Limb (tissue), 2 donors: ENCODE data around the gene IGLON5.

Experiments used
- DNase-seq, 2 donors: peaks; one replicate each; pipeline ENCODE4 v3.0.0-alpha.2; 2016; ENCODE audit errors: extremely low spot score in 2 of 2

IGLON5 gene

GRCh38 chr19:51364200-51365106 lies 53.0 kb downstream of the IGLON5 start:
- DNase-seq = no peak

GRCh38 chr19:51365211-51365964 lies 53.9 kb downstream of the IGLON5 start:
- peak in 1 of 2 donors; percentile 12 for DNase-seq

- no peak for DNase-seq
Observed at GRCh38 chr19:51365965-51366388, 54.5 kb downstream of the IGLON5 start, which contains the start of gene ETFB. ETFB (minus strand) TSS chr19:51366388; CDS start chr19:51366326, 62 bp downstream.

- DNase-seq = peak; percentile 97 to 98
Observed at GRCh38 chr19:51366389-51367254, 55.2 kb downstream of the IGLON5 start.

GRCh38 chr19:51367255-51367564 lies 55.8 kb downstream of the IGLON5 start:
- DNase-seq = no peak

DNA sequence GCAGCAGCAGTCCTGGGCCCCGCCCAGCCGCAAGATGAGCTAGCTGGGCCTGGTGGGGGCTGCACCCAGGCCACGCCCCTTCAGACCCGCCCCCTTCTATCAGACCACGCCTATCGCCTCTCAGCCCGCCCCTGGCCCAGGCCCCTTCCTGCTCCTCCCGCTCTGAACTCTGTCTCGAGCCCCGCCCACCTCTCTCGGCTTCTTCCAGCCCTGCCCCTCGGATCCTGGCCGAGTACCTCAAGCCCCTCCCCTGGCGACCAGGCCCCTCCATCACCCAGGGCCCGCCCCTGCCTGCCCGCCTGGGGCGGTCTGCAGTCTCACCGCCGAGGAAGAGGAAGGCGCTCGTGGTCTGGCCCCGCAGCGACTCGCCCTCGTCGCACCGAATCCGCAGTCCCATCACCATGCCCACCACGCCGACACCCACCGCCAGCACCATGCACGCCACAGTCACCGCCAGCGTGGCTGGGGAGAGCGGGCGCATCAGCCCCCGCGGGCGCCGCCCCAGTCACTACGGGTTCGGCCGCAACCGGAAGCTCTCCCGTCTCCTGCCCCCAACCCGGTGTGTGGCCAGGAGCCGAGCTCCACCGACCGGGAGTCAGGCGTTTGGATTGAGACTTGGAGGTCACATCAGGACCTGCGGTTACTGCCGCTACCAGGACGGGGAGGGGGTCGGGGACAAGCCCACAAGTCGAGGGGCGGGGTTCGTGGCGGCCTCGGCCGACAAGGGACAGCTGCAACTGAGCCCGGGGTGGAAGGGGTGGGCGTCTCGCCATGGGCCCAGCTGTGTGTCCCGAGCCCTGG lies 56.3 kb downstream of the IGLON5 start:
- peak; percentile 99 to 100 for DNase-seq

DNA sequence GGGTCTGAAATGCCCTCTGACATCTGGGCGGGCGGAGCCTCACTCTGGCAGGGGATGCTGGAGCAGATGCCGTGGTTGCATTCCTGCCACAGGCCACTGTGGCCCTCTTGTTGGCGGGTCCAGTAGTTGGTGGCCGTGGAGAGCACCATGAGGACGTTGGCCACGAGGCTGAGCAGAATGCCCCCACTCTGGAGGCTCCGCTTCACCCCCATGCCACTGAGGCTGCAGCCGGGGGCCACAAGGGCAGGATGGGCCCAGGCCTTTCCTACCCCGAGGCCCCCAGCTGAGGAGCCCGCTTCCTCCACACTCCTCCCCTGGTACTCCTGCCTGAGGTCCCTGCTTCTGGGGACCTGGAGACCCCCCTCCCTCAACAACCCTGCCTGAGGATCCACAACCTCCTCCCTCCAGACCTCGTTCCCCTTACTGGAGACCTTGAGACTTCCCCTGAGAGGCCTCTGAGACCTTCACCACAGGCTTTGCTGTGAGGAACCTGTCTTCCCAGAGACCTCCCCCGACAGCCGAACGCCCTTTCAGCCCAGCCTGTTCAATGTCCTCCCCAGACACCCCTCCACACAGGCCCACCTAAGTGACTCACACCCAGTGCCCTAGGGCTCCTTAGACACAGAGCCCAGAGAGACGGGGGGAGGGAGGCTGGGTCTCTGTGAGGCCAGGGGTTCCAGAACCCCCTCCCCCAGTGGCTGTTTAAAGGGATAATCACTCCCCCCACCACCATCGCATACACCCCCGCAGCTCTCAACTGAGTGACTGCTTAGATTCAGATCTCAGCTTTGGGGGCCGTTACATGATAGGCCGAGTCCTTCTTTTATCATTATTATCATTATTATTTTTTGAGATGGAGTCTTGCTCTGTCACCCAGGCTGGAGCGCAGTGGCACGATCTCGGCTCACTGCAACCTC lies 57.2 kb downstream of the IGLON5 start, which contains the start of gene CLDND2:
Gene CLDND2 (minus strand): TSS at position 638 of the 917 bp plus-strand sequence. CDS start 426 bp downstream, at position 212.
- DNase-seq = no peak

DNA sequence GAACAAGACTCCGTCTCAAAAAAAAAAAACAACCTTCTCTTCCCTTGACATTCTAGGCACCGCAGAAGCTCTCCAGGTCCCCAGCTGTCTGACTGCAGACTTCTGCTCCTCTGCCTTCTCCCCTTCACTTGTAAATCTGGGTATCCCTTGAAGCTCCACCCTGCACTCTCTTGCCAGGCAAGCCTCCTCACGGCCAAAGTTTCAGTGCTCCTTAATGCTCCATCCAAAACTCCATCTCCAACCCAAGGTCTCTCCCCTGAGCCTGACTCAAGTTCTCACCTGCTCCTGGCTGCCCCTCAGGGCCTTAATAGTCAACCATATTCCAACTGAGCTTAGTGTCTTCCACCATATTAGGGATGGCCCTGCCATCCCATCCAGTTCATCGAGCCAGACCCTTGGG lies 58.8 kb downstream of the IGLON5 start:
- no peak for DNase-seq

- no peak for DNase-seq
Observed at GRCh38 chr19:51371186-51371690, 59.8 kb downstream of the IGLON5 start.

GRCh38 chr19:51372021-51372648 lies 60.7 kb downstream of the IGLON5 start:
- DNase-seq = no peak

GRCh38 chr19:51372649-51373504 lies 61.4 kb downstream of the IGLON5 start, which contains the start of gene NKG7:
NKG7 (minus strand) TSS chr19:51372654; CDS start chr19:51372535, 119 bp downstream.
- no peak for DNase-seq

GRCh38 chr19:51375504-51376221 lies 64.2 kb downstream of the IGLON5 start:
- DNase-seq = no peak

- DNase-seq = no peak
Observed at GRCh38 chr19:51377422-51377821, 66.0 kb downstream of the IGLON5 start.

- no peak for DNase-seq
Observed at GRCh38 chr19:51380379-51380778, 68.9 kb downstream of the IGLON5 start.
